LNCAP (cell line): ENCODE measurements around the gene MIPOL1.

Experiments used
- CTCF ChIP-seq: fragments of 450-650 bp; IDR thresholded peaks from 2 replicates; pipeline ENCODE4 v1.5.1; 2017; ENCODE audit warnings: mild to moderate bottlenecking

Gene MIPOL1

GRCh38 chr14:37399517-37399916 lies 201.8 kb downstream of the MIPOL1 start:
- no peak for TF ChIP-seq CTCF

GRCh38 chr14:37401093-37401492 lies 203.4 kb downstream of the MIPOL1 start:
- TF ChIP-seq CTCF, result no peak

- no peak for TF ChIP-seq CTCF
Measured at GRCh38 chr14:37403626-37404025, 205.9 kb downstream of the MIPOL1 start.

- TF ChIP-seq CTCF, result no peak
Measured at GRCh38 chr14:37406095-37406494, 208.4 kb downstream of the MIPOL1 start.

GRCh38 chr14:37411079-37411735 lies 213.5 kb downstream of the MIPOL1 start:
- TF ChIP-seq CTCF, result no peak

GRCh38 chr14:37413050-37413449 lies 215.3 kb downstream of the MIPOL1 start:
- TF ChIP-seq CTCF, result no peak

- TF ChIP-seq CTCF, result no peak
Measured at GRCh38 chr14:37413504-37414003, 215.8 kb downstream of the MIPOL1 start.

- TF ChIP-seq CTCF, result no peak
Measured at GRCh38 chr14:37416264-37416663, 218.5 kb downstream of the MIPOL1 start.
